GM21786 (cell line): Measurements from ENCODE around the gene DHX40.
"Not testable (repeated sequence)": the region's sequence is repeated elsewhere in the genome, so short reads cannot be mapped to it uniquely, and the experiment has no call there.

Experiments
- ATAC-seq: cut with Tn5 transposase; IDR thresholded peaks from one replicate; pipeline ENCODE4 v1.9.1; 2021; ENCODE audit not compliant: unreplicated experiment

The DHX40 gene

GRCh38 chr17:59627770-59628171, 62.4 kb downstream of the DHX40 start:
- no peak for ATAC-seq

- no peak for ATAC-seq
These were observed 63.8 kb downstream of the DHX40 start for GRCh38 chr17:59629174-59629573.

- ATAC-seq: no peak
These were observed 65.9 kb downstream of the DHX40 start for GRCh38 chr17:59631276-59631675.

- no peak for ATAC-seq
These were observed 67.0 kb downstream of the DHX40 start for GRCh38 chr17:59632398-59632797.

GRCh38 chr17:59633658-59634359, 68.4 kb downstream of the DHX40 start:
- no peak for ATAC-seq

- peak; percentile 75 for ATAC-seq
These were observed 69.5 kb downstream of the DHX40 start for GRCh38 chr17:59634632-59635541.

- ATAC-seq: no peak
These were observed 72.4 kb downstream of the DHX40 start for GRCh38 chr17:59637611-59638310.

- ATAC-seq: no peak
These were observed 73.1 kb downstream of the DHX40 start for GRCh38 chr17:59638553-59638952.

GRCh38 chr17:59641799-59642484, 76.5 kb downstream of the DHX40 start:
- peak; percentile 89 for ATAC-seq

- ATAC-seq: no peak
These were observed 77.2 kb downstream of the DHX40 start for GRCh38 chr17:59642565-59642964.

- ATAC-seq: no peak
These were observed 78.0 kb downstream of the DHX40 start for GRCh38 chr17:59643159-59644140.

- no peak for ATAC-seq
These were observed 81.9 kb downstream of the DHX40 start for GRCh38 chr17:59647288-59647687.

GRCh38 chr17:59649886-59650285, 84.5 kb downstream of the DHX40 start:
- no peak for ATAC-seq

GRCh38 chr17:59650642-59651041, 85.2 kb downstream of the DHX40 start:
- no peak for ATAC-seq

GRCh38 chr17:59651346-59651745, 85.9 kb downstream of the DHX40 start:
- no peak for ATAC-seq

GRCh38 chr17:59652119-59652518, 86.7 kb downstream of the DHX40 start:
- no peak for ATAC-seq

- ATAC-seq: not testable (repeated sequence)
These were observed 91.2 kb downstream of the DHX40 start for GRCh38 chr17:59656624-59657023.
